ENCODE results near the gene EDARADD. TPM values are rescaled to one million over a fixed set of nuclear protein-coding genes. Genes with fewer than 3 reads are reported as not detected.
A peak's percentile ranks its signal among the peaks of the same experiment; 100 is the strongest.
"Not testable (repeated sequence)": the region's sequence is repeated elsewhere in the genome, so short reads cannot be mapped to it uniquely, and the experiment has no call there.

EDARADD gene
- total RNA-seq, 1 donor, result 1.4 TPM

GRCh38 chr1:236484310-236484971 lies 90.4 kb downstream of the EDARADD start:
- Histone ChIP-seq H3K4me2 (ENCODE audit: insufficient read depth, low read length) (no peak overlapping the region), H4K20me1 (ENCODE audit: insufficient read depth, low read length) (no peaks in the 10 kb centered on the region)

DNA sequence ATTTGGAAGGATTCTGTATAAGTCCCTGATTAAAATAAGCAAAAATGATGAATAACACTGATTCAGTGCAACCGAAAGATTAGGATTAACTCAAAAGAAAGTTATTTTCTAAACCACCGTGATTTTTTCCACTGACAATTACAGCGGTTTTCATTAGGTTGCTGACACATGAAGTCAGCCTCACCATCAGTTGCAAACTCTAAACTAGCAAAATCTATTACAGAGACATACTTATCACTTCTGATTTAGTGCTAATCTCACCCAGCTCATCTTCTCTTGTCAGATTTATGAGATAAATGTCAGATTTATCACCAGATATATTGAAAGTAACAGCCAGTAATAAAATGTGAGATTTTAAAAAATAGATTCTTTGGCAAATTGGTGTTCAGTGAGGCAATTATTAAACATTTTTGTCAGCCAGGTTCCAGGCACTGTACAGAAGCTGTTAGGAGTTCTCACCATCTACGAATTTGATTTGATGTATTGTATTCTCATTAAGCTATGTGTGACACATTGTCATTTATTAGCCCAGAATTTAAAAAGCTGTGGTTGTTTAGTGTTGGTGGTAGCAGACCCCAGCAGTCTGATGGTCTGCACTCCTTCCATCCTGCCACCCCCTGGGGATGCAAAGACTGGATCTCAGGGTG lies 92.4 kb downstream of the EDARADD start:
- no peak for DNase-seq (ENCODE audit: insufficient read length, low spot score, missing footprints)

More at GRCh38 chr1:236484310-236484971, 90.4 kb downstream of the EDARADD start:
- H3K27me3 ChIP-seq (ENCODE audit: insufficient read depth, low read length), result no peaks in the 10 kb centered on the region
- DNase-seq (ENCODE audit: insufficient read length, low spot score, missing footprints), result no peak
- H3K4me1 ChIP-seq (ENCODE audit: insufficient read depth, low read length), result no peaks in the 10 kb centered on the region
- H3K9me3 ChIP-seq (ENCODE audit: low read depth, low read length), result no peaks in the 10 kb centered on the region
- H3K36me3 ChIP-seq (ENCODE audit: insufficient read depth, low read length), result no peaks in the 10 kb centered on the region
- H3K27ac ChIP-seq (ENCODE audit: low read depth, low read length), result no peak overlapping the region
- TF ChIP-seq CTCF (IDR thresholded peaks at IDR 0.05; ENCODE audit: extremely low read depth, low read depth, low read length), result no peak
- H3K4me3 ChIP-seq (ENCODE audit: insufficient read depth, low read length), result no peak overlapping the region
- no peaks in the 10 kb centered on the region for H3K79me2 ChIP-seq (ENCODE audit: insufficient read depth, low read length)
- H2AFZ ChIP-seq (ENCODE audit: low read length), result no peak overlapping the region

GRCh38 chr1:236489161-236489560 lies 95.1 kb downstream of the EDARADD start:
- not testable (repeated sequence) for H3K27ac ChIP-seq (ENCODE audit: low read depth, low read length); DNase-seq (ENCODE audit: insufficient read length, low spot score, missing footprints); H3K4me1 ChIP-seq (ENCODE audit: insufficient read depth, low read length)

More for the DNA sequence above, 92.4 kb downstream of the EDARADD start:
- no peak for TF ChIP-seq CTCF (IDR thresholded peaks at IDR 0.05; ENCODE audit: extremely low read depth, low read depth, low read length)
- Histone ChIP-seq H4K20me1 (ENCODE audit: insufficient read depth, low read length) (no peaks in the 10 kb centered on the region), H3K4me1 (ENCODE audit: insufficient read depth, low read length) (no peaks in the 10 kb centered on the region), H2AFZ (ENCODE audit: low read length) (no peak overlapping the region), H3K27me3 (ENCODE audit: insufficient read depth, low read length) (no peaks in the 10 kb centered on the region), H3K36me3 (ENCODE audit: insufficient read depth, low read length) (no peaks in the 10 kb centered on the region), H3K4me2 (ENCODE audit: insufficient read depth, low read length) (no peak overlapping the region), H3K9me3 (ENCODE audit: low read depth, low read length) (no peaks in the 10 kb centered on the region), H3K27ac (ENCODE audit: low read depth, low read length) (no peak overlapping the region), H3K79me2 (ENCODE audit: insufficient read depth, low read length) (no peaks in the 10 kb centered on the region), H3K4me3 (ENCODE audit: insufficient read depth, low read length) (no peak overlapping the region)

DNA sequence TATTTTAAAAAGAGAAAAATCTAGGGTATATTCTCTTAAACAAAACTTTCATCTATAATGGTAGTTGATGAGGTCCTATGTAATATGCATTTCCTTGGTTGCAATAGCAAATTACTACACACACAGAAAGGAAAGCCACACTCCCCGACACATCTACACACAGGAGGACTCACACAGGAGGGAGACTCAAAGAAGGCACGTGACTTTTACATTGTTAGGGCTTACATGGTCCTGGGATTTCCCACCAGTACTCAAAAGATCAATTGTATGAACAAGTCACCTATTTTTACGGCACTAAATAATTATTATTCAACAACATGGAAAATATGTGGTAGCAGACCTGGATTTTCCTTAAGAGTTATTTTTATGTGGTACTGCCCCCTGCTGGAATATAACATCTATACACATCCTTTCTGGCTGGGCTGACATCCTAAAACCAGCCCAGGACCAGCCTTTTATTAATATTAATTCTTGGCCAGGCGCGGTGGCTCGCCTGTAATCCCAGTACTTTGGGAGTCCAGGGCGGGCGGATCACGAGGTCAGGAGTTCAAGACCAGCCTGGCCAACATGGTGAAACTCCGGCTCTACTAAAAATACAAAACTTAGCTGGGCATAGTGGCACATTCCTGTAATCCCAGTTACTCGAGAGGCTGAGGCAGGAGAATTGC lies 95.8 kb downstream of the EDARADD start:
- Histone ChIP-seq H2AFZ (ENCODE audit: low read length) (no peak overlapping the region), H3K4me2 (ENCODE audit: insufficient read depth, low read length) (no peak overlapping the region), H4K20me1 (ENCODE audit: insufficient read depth, low read length) (no peaks in the 10 kb centered on the region), H3K4me1 (ENCODE audit: insufficient read depth, low read length) (no peaks in the 10 kb centered on the region), H3K4me3 (ENCODE audit: insufficient read depth, low read length) (no peak overlapping the region), H3K36me3 (ENCODE audit: insufficient read depth, low read length) (no peaks in the 10 kb centered on the region), H3K27me3 (ENCODE audit: insufficient read depth, low read length) (peaks cover 3% of the 10 kb centered on the region), H3K9me3 (ENCODE audit: low read depth, low read length) (no peaks in the 10 kb centered on the region), H3K79me2 (ENCODE audit: insufficient read depth, low read length) (no peaks in the 10 kb centered on the region), H3K27ac (ENCODE audit: low read depth, low read length) (no peak overlapping the region)
- DNase-seq (ENCODE audit: insufficient read length, low spot score, missing footprints), result peak; percentile 86
- TF ChIP-seq CTCF (IDR thresholded peaks at IDR 0.05; ENCODE audit: extremely low read depth, low read depth, low read length), result peak; percentile 56

More at GRCh38 chr1:236489161-236489560, 95.1 kb downstream of the EDARADD start:
- H3K4me2 ChIP-seq (ENCODE audit: insufficient read depth, low read length); H3K27me3 ChIP-seq (ENCODE audit: insufficient read depth, low read length); H3K36me3 ChIP-seq (ENCODE audit: insufficient read depth, low read length); H2AFZ ChIP-seq (ENCODE audit: low read length); H3K4me3 ChIP-seq (ENCODE audit: insufficient read depth, low read length); H3K79me2 ChIP-seq (ENCODE audit: insufficient read depth, low read length); H3K9me3 ChIP-seq (ENCODE audit: low read depth, low read length); H4K20me1 ChIP-seq (ENCODE audit: insufficient read depth, low read length): not testable (repeated sequence)

Measured in osteoblast (primary cell).